Transverse colon (tissue), 4 donors: ENCODE measurements around the gene KAT6B.

Source experiments
- CTCF ChIP-seq, 5 experiments: fragments of 200-600 bp in 3 of 5; fragments of 450-650 bp in 2 of 5; sonication (generic) in 3 of 5; IDR thresholded peaks; 1 replicate in 2 of 5; 2 replicates in 3 of 5; pipeline ENCODE4 v1.5.1; 2016 to 2017; ENCODE audit warnings: antibody characterized with exemption in 5 of 5, inconsistent platforms in 3 of 5, mild to moderate bottlenecking in 2 of 5, moderate library complexity in 1 of 5
- EP300 ChIP-seq: sonication (generic); formaldehyde crosslinking; IDR thresholded peaks from one replicate; pipeline ENCODE4 v1.6.1; 2017; ENCODE audit warnings: antibody characterized with exemption, low read depth
- POLR2A ChIP-seq: fragments of 450-650 bp; IDR thresholded peaks from one replicate; pipeline ENCODE4 v1.6.1; 2016; ENCODE audit warnings: antibody characterized with exemption, mild to moderate bottlenecking, moderate library complexity
- POLR2AphosphoS5 ChIP-seq, 3 donors: sonication (generic); formaldehyde crosslinking; IDR thresholded peaks; one replicate each; pipeline ENCODE4 v1.6.1; 2016; ENCODE audit warnings: antibody characterized with exemption in 3 of 3

- TF ChIP-seq CTCF (IDR thresholded peaks at IDR 0.05) (no peak), EP300 (no peak), POLR2A (no peak), POLR2AphosphoS5 (IDR thresholded peaks at IDR 0.05) (no peak)
These were observed 249.9 kb downstream of the KAT6B start for GRCh38 chr10:75076348-75076747.
